DMS 273 treated with DMSO at 0.1 percent for 48 hours (cell line): ENCODE data around the gene DAG1.

Experiments used
- DNase-seq: peaks from one replicate; lab custom pipeline; 2025; lab: John Stamatoyannopoulos, UW

The DAG1 gene

DNA sequence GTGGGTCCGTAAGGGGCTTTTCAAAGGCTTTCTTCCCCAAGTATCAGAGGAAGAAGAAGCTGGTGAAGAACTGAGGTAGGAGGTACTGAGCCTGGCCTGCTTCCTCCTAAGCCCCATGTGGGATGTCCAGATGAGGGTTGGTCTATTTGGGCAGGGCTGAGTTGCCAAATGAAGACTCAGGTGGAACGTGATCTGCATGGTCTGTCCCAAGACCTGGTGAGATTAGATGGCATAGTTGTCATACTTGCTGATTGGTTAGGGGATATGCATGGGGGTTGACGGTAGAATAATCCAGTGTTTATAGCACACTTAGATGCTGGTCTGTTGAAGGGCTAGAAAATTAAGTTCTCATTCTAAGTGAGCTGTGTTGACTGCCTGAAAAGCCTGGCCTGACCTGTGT is 47.9 kb downstream of the DAG1 start:
- DNase-seq, result no peak

GRCh38 chr3:49518441-49518840 is 48.4 kb downstream of the DAG1 start:
- DNase-seq, result no peak

DNA sequence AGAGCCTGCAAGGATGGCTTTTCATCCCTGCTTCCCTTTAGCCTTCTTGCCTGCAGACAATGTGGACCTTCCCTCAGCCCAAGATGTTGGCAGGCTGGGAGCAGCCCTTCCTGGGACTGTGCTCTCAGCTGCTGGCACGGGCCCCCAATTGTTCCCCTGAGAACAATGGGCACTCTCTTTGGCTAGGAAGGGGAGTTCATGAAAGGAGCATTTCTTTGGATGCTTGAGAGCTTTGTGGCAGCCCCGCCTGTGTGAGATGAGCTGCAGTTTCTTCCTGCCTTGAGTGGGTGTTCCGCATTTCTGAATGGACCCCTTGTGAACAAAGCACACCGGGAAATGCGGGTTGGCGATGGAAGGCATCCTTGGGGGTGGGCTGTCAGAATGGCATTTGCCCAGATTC is 49.2 kb downstream of the DAG1 start:
- DNase-seq, result no peak

GRCh38 chr3:49519916-49520385 is 49.9 kb downstream of the DAG1 start:
- no peak for DNase-seq

DNA sequence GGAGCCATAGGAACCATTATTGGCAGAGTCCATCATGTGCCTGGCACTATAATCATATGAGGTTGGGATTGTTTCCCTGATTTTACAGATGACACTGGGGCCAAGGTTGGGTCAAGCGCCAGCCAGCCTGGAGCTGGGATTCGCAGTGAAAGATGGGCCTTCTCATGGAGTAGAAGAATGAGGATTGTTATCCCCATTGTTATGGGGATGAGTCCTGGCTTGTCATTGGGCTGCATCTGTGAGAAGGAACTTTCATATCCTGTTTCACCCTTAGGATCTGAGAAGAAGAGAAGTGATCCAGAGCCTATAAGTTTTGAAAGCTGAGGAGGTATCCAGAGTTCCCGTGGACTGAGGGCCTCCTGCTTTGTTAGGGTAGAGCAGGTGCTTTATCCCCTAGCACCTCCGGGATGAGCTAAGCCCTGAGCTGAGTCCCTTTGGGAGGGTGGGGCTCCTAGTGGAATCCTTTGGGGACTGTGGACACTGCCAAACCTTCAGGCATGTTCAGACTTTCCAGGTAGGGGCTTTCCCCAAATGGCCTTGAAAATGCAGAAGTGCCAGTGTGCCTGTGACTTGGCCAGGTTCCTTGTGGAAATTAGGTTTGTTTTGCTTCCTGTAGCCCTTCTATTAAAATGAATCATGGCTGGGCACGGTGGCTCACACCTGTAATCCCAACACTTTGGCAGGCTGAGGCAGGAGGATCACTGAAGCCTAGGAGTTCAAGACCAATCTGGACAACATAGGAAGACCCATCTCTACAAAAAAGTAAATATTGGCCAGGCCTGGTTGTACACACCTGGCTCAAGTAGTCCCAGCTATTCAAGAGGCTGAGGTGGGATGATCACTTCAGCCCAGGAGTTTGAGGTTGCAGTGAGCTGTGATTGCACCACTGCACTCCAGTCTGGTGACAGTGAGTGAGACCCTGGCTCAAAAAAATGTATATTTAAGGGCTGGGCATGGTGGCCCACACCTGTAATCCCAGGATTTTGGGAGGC is 54.0 kb downstream of the DAG1 start:
- DNase-seq, result no peak

- no peak for DNase-seq
These were observed 59.5 kb downstream of the DAG1 start for GRCh38 chr3:49529567-49529966.

- DNase-seq, result no peak
These were observed 60.2 kb downstream of the DAG1 start for GRCh38 chr3:49530231-49530630.

- no peak for DNase-seq
These were observed 60.6 kb downstream of the DAG1 start for GRCh38 chr3:49530701-49531100.

DNA sequence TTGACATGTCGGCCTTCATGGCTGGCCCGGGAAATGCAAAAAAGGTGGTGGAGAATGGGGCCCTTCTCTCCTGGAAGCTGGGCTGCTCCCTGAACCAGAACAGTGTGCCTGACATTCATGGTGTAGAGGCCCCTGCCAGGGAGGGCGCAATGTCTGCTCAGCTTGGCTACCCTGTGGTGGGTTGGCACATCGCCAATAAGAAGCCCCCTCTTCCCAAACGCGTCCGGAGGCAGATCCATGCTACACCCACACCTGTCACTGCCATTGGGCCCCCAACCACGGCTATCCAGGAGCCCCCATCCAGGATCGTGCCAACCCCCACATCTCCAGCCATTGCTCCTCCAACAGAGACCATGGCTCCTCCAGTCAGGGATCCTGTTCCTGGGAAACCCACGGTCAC is 61.2 kb downstream of the DAG1 start:
- DNase-seq, result no peak

DNA sequence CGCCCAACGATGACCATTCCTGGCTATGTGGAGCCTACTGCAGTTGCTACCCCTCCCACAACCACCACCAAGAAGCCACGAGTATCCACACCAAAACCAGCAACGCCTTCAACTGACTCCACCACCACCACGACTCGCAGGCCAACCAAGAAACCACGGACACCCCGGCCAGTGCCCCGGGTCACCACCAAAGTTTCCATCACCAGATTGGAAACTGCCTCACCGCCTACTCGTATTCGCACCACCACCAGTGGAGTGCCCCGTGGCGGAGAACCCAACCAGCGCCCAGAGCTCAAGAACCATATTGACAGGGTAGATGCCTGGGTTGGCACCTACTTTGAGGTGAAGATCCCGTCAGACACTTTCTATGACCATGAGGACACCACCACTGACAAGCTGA is 61.6 kb downstream of the DAG1 start:
- no peak for DNase-seq

DNA sequence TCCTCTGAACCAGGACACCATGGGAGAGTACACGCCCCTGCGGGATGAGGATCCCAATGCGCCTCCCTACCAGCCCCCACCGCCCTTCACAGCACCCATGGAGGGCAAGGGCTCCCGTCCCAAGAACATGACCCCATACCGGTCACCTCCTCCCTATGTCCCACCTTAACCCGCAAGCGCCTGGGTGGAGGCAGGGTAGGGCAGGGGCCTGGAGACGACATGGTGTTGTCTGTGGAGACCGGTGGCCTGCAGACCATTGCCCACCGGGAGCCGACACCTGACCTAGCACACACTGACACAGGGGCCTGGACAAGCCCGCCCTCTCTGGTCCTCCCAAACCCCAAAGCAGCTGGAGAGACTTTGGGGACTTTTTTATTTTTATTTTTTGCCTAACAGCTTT is 63.0 kb downstream of the DAG1 start:
- DNase-seq, result no peak

- no peak for DNase-seq
These were observed 63.9 kb downstream of the DAG1 start for GRCh38 chr3:49533786-49534519.

- DNase-seq, result no peak
These were observed 64.7 kb downstream of the DAG1 start for GRCh38 chr3:49534581-49535441.

DNA sequence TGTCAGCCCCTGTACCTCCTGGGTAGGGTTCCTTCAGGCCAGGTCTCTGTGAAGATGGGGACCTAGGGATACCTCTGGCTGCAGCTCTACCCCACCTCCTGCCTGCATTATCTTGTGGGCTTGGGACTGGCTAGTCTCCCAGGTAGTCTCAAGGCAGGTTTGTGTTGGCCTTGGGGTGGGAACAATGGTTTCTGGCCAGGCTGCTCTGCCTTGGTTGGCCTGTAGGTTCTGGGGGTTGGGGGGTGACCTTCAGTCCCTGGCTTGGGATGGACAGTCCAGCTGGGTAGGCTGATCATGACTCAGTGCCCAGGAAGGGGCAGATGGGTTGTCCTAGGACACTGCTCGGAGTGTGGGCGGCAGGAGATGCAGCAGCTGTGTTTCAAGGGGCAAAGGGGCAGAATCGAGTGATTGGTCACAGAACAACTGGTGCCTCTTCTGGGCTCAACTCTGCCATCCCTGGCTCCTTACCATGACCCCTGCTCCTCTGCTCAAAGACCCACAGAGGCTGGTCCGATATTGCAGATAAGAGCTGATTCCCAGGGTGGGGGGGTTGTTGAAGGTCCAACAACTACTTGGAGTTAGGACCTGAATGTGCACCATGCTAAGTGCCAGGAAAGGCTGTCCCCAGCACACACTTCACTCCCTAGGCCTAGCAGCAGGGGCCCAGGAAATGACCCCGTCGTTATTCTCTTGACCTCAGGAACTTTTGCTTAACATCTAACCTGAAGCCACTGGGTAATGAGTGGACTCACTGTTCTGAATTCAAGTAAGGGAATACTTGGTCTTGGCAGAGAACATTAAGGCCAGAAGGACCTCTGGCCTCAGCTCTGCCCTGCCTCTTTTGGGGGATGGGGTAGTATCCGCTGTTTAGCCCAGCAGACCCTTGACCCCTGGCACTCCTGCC is 66.2 kb downstream of the DAG1 start:
- no peak for DNase-seq

DNA sequence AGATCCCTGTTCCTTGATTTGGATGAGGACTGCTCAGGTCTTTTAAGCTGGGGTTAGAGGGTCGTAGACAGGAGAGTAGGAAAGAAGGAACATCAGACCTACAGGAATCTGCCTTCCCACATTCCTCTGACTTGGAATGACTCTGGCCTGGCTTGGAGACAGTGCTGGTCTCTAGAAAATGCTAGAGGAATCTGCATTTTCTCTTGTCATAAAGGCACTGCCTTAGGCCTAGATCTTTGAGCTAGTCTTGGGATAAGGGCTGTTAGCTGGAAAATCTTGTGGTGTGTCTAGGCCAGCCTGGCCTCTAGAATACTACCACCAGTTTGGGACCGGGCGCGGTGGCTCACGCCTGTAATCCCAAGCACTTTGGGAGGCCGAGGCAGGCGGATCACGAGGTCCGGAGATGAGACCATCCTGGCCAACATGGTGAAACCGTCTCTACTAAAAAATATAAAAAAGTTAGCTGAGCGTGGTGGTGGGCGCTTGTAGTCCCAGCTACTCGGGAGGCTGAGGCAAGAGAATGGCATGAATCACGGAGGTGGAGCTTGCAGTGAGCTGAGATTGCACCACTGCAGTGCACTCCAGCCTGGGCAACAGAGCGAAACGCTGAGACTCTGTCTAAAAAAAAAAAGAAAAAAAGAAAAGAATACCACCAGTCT is 66.9 kb downstream of the DAG1 start:
- DNase-seq, result no peak

GRCh38 chr3:49539659-49540560 is 69.8 kb downstream of the DAG1 start:
- DNase-seq, result peak; percentile 56

- no peak for DNase-seq
These were observed 82.0 kb downstream of the DAG1 start for GRCh38 chr3:49552087-49552486.

GRCh38 chr3:49553324-49553691 is 83.2 kb downstream of the DAG1 start:
- no peak for DNase-seq
